OCI-LY3 (cell line): ENCODE data around the gene NPR3.

Source experiments
- H2AFZ ChIP-seq: fragments of 200-600, 300-600 bp; shearing (Covaris generic); 2 replicates; pipeline ENCODE4 v1.6.0; 2014; ENCODE audit warnings: antibody characterized with exemption, low read depth, low read length
- H3K27ac ChIP-seq: fragments of 200-600, 300-600 bp; sonication (generic); 2 replicates; pipeline ENCODE4 v1.5.1; 2014; ENCODE audit warnings: mild to moderate bottlenecking, low read length, moderate library complexity, mixed read lengths
- H3K27me3 ChIP-seq: fragments of 200-600, 300-600 bp; sonication (generic); 2 replicates; pipeline ENCODE4 v1.6.1; 2014; ENCODE audit warnings: low read depth, low read length, mixed read lengths
- H3K36me3 ChIP-seq: fragments of 200-600, 300-600 bp; sonication (generic); replicated peaks from 2 replicates; pipeline ENCODE3; 2014; ENCODE audit warnings: low read depth, low read length, mixed read lengths
- H3K4me1 ChIP-seq: fragments of 300-600, 200-600 bp; sonication (generic); 2 replicates; pipeline ENCODE4 v1.6.1; 2014; ENCODE audit warnings: low read length, mixed read lengths
- H3K4me2 ChIP-seq: fragments of 200-600, 300-600 bp; sonication (generic); 2 replicates; pipeline ENCODE4 v1.6.1; 2014; ENCODE audit warnings: low read length, mixed read lengths
- H3K4me3 ChIP-seq: fragments of 300-600, 200-600 bp; sonication (generic); 2 replicates; pipeline ENCODE4 v1.5.1; 2014; ENCODE audit warnings: antibody characterized with exemption, mild to moderate bottlenecking, low read length, moderate library complexity
- H3K79me2 ChIP-seq: fragments of 300-600, 200-600 bp; shearing (Covaris generic); 2 replicates; pipeline ENCODE4 v1.6.1; 2014; ENCODE audit warnings: mild to moderate bottlenecking, low read length, mixed read lengths
- H3K9ac ChIP-seq: fragments of 300-600, 200-600 bp; shearing (Covaris generic); 2 replicates; pipeline ENCODE4 v1.6.0; 2014; ENCODE audit warnings: mild to moderate bottlenecking, low read length, moderate library complexity
- H3K9me3 ChIP-seq: fragments of 200-600, 300-600 bp; shearing (Covaris generic); 2 replicates; pipeline ENCODE4 v1.6.1; 2014; ENCODE audit warnings: low read length, mixed read lengths; ENCODE audit not compliant: insufficient read depth
- H4K20me1 ChIP-seq: fragments of 200-600, 300-600 bp; sonication (generic); 2 replicates; pipeline ENCODE4 v1.6.1; 2016; ENCODE audit warnings: low read length, mixed read lengths; ENCODE audit not compliant: insufficient read depth
- CTCF ChIP-seq: fragments of 200-600, 300-600 bp; sonication (generic); IDR thresholded peaks from 2 replicates; pipeline ENCODE4 v1.5.1; 2014; ENCODE audit warnings: antibody characterized with exemption, low read length, low read depth
- EZH2phosphoT487 ChIP-seq: fragments of 200-600 bp; shearing (Covaris generic); IDR thresholded peaks from 2 replicates; pipeline ENCODE4 v1.6.1; 2018; ENCODE audit warnings: antibody characterized with exemption, mixed run types, low read depth

The NPR3 gene

GRCh38 chr5:32683125-32683524, 28.0 kb upstream of the NPR3 start:
- Histone ChIP-seq H3K36me3 (no peaks in the 10 kb centered on the region), H3K27me3 (no peaks in the 10 kb centered on the region), H3K79me2 (no peaks in the 10 kb centered on the region), H3K9ac (no peak overlapping the region), H4K20me1 (no peaks in the 10 kb centered on the region), H3K4me2 (no peak overlapping the region), H3K4me3 (no peak overlapping the region), H3K27ac (no peak overlapping the region), H2AFZ (no peak overlapping the region), H3K9me3 (no peaks in the 10 kb centered on the region), H3K4me1 (no peaks in the 10 kb centered on the region)
- TF ChIP-seq CTCF (no peak), EZH2phosphoT487 (no peak)

- Histone ChIP-seq H3K9ac (no peak overlapping the region), H2AFZ (no peak overlapping the region), H3K4me1 (no peaks in the 10 kb centered on the region), H3K79me2 (no peaks in the 10 kb centered on the region), H3K9me3 (no peaks in the 10 kb centered on the region), H4K20me1 (no peaks in the 10 kb centered on the region), H3K4me3 (no peak overlapping the region), H3K4me2 (no peak overlapping the region), H3K36me3 (no peaks in the 10 kb centered on the region), H3K27ac (no peak overlapping the region), H3K27me3 (no peaks in the 10 kb centered on the region)
- TF ChIP-seq EZH2phosphoT487 (no peak), CTCF (no peak)
Observed at GRCh38 chr5:32684260-32684659, 26.9 kb upstream of the NPR3 start.

GRCh38 chr5:32686799-32687498, 24.2 kb upstream of the NPR3 start:
- Histone ChIP-seq H3K79me2 (no peaks in the 10 kb centered on the region), H4K20me1 (no peaks in the 10 kb centered on the region), H3K4me3 (no peak overlapping the region), H3K4me1 (no peaks in the 10 kb centered on the region), H3K27me3 (no peaks in the 10 kb centered on the region), H3K9me3 (no peaks in the 10 kb centered on the region), H3K27ac (no peak overlapping the region), H2AFZ (no peak overlapping the region), H3K4me2 (no peak overlapping the region), H3K9ac (no peak overlapping the region), H3K36me3 (no peaks in the 10 kb centered on the region)
- TF ChIP-seq CTCF (no peak), EZH2phosphoT487 (no peak)

- H2AFZ ChIP-seq: no peak overlapping the region
- no peak overlapping the region for H3K4me2 ChIP-seq
- no peaks in the 10 kb centered on the region for H3K9me3 ChIP-seq
- no peak overlapping the region for H3K9ac ChIP-seq
- TF ChIP-seq CTCF: no peak
- TF ChIP-seq EZH2phosphoT487: no peak
- no peaks in the 10 kb centered on the region for H3K4me1 ChIP-seq
- H3K79me2 ChIP-seq: no peaks in the 10 kb centered on the region
- no peaks in the 10 kb centered on the region for H4K20me1 ChIP-seq
- no peak overlapping the region for H3K4me3 ChIP-seq
- H3K36me3 ChIP-seq: no peaks in the 10 kb centered on the region
- H3K27ac ChIP-seq: no peak overlapping the region
- no peaks in the 10 kb centered on the region for H3K27me3 ChIP-seq
Observed at GRCh38 chr5:32687499-32687831, 23.7 kb upstream of the NPR3 start.
